HepG2 (cell line): ENCODE results near the gene TP53TG5. TPM values are rescaled to one million over a fixed set of nuclear protein-coding genes. Genes with fewer than 3 reads are reported as not detected.

Experiments used
- BCL6 ChIP-seq: IDR thresholded peaks from 2 replicates; pipeline ENCODE4 v1.6.1; 2016; ENCODE audit warnings: missing genetic modification reagents, missing compliant biosample characterization
- GABPA ChIP-seq, 2 experiments: IDR thresholded peaks; 2 replicates each; pipeline ENCODE4 v1.6.1; 2011 to 2016; ENCODE audit warnings: low read depth in 2 of 2, low read length in 1 of 2, missing biosample characterization in 1 of 2, missing genetic modification characterization in 1 of 2
- HNRNPUL1 ChIP-seq: fragments of 200-400 bp; formaldehyde crosslinking; IDR thresholded peaks from 2 replicates; pipeline ENCODE4 v1.6.1; 2017; ENCODE audit warnings: low read depth, mild to moderate bottlenecking, low read length, moderate library complexity
- MYNN ChIP-seq: sonication (generic); formaldehyde crosslinking; IDR thresholded peaks from 2 replicates; pipeline ENCODE4 v1.4.0; 2020; ENCODE audit warnings: mild to moderate bottlenecking, low read depth, missing genetic modification reagents
- MZF1 ChIP-seq: sonication (generic); formaldehyde crosslinking; IDR thresholded peaks from 2 replicates; pipeline ENCODE4 v1.8.1; 2023; ENCODE audit warnings: mild to moderate bottlenecking, missing genetic modification reagents, borderline replicate concordance
- POGZ ChIP-seq: sonication (generic); formaldehyde crosslinking; IDR thresholded peaks from 2 replicates; pipeline ENCODE4 v1.4.0; 2020; ENCODE audit warnings: mild to moderate bottlenecking, missing genetic modification reagents
- SP4 ChIP-seq: sonication (generic); formaldehyde crosslinking; IDR thresholded peaks from 2 replicates; pipeline ENCODE4 v1.8.1; 2023; ENCODE audit warnings: mild to moderate bottlenecking, missing genetic modification reagents
- TARDBP ChIP-seq: sonication (generic); formaldehyde crosslinking; IDR thresholded peaks from 2 replicates; pipeline ENCODE4 v1.8.0; 2022; ENCODE audit warnings: mild to moderate bottlenecking, missing genetic modification reagents
- ZFP1 ChIP-seq: IDR thresholded peaks from 2 replicates; pipeline ENCODE4 v1.6.1; 2016
- ZFP37 ChIP-seq: sonication (generic); formaldehyde crosslinking; IDR thresholded peaks from 2 replicates; pipeline ENCODE4 v1.4.0; 2020; ENCODE audit warnings: missing genetic modification reagents, borderline replicate concordance
- ZIK1 ChIP-seq: sonication (generic); formaldehyde crosslinking; IDR thresholded peaks from 2 replicates; pipeline ENCODE4 v1.5.0; 2020; ENCODE audit warnings: mild to moderate bottlenecking, low read depth, missing genetic modification reagents, borderline replicate concordance
- ZNF256 ChIP-seq: sonication (generic); formaldehyde crosslinking; conservative IDR thresholded peaks from 2 replicates; pipeline ENCODE4 v1.4.0; 2020; ENCODE audit warnings: missing genetic modification reagents
- ZNF260 ChIP-seq: sonication (generic); formaldehyde crosslinking; IDR thresholded peaks from 2 replicates; pipeline ENCODE4 v1.4.0; 2020; ENCODE audit warnings: missing genetic modification reagents, low read depth, mild to moderate bottlenecking, borderline replicate concordance
- ZNF34 ChIP-seq: sonication (generic); formaldehyde crosslinking; IDR thresholded peaks from 2 replicates; pipeline ENCODE4 v1.4.0; 2020; ENCODE audit warnings: mild to moderate bottlenecking, missing genetic modification reagents, borderline replicate concordance
- ZNF644 ChIP-seq: IDR thresholded peaks from 2 replicates; pipeline ENCODE4 v1.6.1; 2016; ENCODE audit warnings: low read depth
- polyA plus RNA-seq, 8 experiments: library from polyadenylated mRNA; depleted of rRNA in 3 of 8; stranded (reverse) in 7 of 8; unstranded in 1 of 8; fragments of >200 nt; fragmentation: Illumina TruSeq in 4 of 8; extraction: Trizol in 4 of 8; gene quantifications; 2 replicates each; pipeline versions ENCODE4 v1.2.1 to v1.2.3, GENCODE V29; 2011 to 2016; ENCODE audit warnings: low read depth in 4 of 8, missing spikeins in 1 of 8, mixed read lengths in 1 of 8; ENCODE audit not compliant: insufficient read depth in 1 of 8
- total RNA-seq, 5 experiments: library from RNA; depleted of rRNA; stranded (reverse); fragments of >200 nt; fragmentation: Illumina TruSeq; extraction: Trizol; gene quantifications; 2 replicates each; pipeline ENCODE4 v1.2.3, GENCODE V29; 2016; ENCODE audit warnings: low read depth in 1 of 5
- TF ChIP-seq, protein P1 (sequence below): sonication (generic); IDR thresholded peaks from 2 replicates; pipeline ENCODE4 v1.6.1; 2016; ENCODE audit warnings: low read depth, borderline replicate concordance
- TF ChIP-seq, protein P2 (sequence below): sonication (generic); formaldehyde crosslinking; IDR thresholded peaks from 2 replicates; pipeline ENCODE4 v1.4.0; 2020; ENCODE audit warnings: missing genetic modification reagents; ENCODE audit errors: not compliant biosample characterization
- TF ChIP-seq, protein P3 (sequence below): IDR thresholded peaks from 2 replicates; pipeline ENCODE4 v1.6.1; 2016; ENCODE audit warnings: control low read depth
- TF ChIP-seq, protein P4 (sequence below): sonication (generic); formaldehyde crosslinking; IDR thresholded peaks from 2 replicates; pipeline ENCODE4 v1.5.0; 2020; ENCODE audit warnings: mild to moderate bottlenecking, missing genetic modification reagents, moderate library complexity
- TF ChIP-seq, protein P5 (sequence below): IDR thresholded peaks from 2 replicates; pipeline ENCODE4 v1.6.1; 2016; ENCODE audit warnings: mild to moderate bottlenecking
- TF ChIP-seq, protein P6 (sequence below): sonication (generic); formaldehyde crosslinking; IDR thresholded peaks from 2 replicates; pipeline ENCODE4 v1.4.0; 2020; ENCODE audit warnings: missing genetic modification reagents, borderline replicate concordance

TP53TG5 gene
- total and polyA plus RNA-seq, 2 of the 13 experiments (the other 11 are each of a cell fraction or from before 2014, with no cell fraction given), result 0.11 TPM; not detected in 1

DNA sequence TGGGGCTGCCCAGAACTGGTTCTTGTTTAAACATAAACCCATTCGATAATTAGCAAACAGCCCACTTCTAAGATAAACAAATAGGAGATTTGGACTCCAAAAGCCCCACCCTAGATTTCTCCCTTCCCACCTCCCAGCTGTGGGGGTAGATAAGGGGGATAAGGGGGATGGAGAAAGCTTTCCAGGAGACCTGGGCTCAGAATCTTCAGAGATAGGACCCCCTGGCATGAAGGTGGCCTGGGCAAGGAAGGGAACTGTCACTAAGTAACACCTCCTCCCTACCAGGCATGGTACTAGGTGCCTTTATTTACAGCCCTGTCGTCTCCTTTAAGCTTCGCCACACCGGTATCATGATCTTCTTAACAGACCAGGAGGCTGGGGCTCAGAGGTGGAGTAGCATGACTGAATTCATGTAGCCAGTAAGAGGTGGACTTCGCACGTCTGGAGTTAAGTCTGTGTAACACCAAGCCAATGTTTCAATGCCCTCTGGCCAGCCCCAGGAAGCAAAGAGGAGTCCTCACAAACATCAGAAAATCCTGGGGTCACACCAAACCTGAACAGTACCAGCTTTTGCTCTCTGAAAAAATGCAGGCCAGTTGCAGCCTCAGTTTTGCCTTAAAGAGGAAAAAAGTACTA lies 34.5 kb downstream of the TP53TG5 start (continued):
- TF ChIP-seq ZFP1 (CRISPR knock-in tag) (no peak), BCL6 (no peak), ZNF256 (CRISPR knock-in tag) (no peak), POGZ (CRISPR knock-in tag) (no peak), MYNN (CRISPR knock-in tag) (no peak; the same call in 1 of the 2 replicates), ZNF644 (no peak), MZF1 (no peak), SP4 (CRISPR knock-in tag) (peak; percentile 57; the same call in 1 of the 2 replicates), ZFP37 (CRISPR knock-in tag) (no peak), ZNF34 (CRISPR knock-in tag) (no peak; the same call in 1 of the 2 replicates), ZIK1 (CRISPR knock-in tag) (no peak), ZNF260 (CRISPR knock-in tag) (no peak), GABPA (IDR thresholded peaks at IDR 0.05; ENCODE audit: low read depth, low read length) (no peak), GABPA (CRISPR knock-in tag; IDR thresholded peaks at IDR 0.05; ENCODE audit: low read depth) (peak; percentile 49), TARDBP (CRISPR knock-in tag) (peak; percentile 64; the same call in 1 of the 2 replicates), HNRNPUL1 (no peak)
- TF ChIP-seq, protein P1, sequence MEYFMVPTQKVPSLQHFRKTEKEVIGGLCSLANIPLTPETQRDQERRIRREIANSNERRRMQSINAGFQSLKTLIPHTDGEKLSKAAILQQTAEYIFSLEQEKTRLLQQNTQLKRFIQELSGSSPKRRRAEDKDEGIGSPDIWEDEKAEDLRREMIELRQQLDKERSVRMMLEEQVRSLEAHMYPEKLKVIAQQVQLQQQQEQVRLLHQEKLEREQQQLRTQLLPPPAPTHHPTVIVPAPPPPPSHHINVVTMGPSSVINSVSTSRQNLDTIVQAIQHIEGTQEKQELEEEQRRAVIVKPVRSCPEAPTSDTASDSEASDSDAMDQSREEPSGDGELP, result peak; percentile 75; the same call in 1 of the 2 replicates
- TF ChIP-seq, protein P2, sequence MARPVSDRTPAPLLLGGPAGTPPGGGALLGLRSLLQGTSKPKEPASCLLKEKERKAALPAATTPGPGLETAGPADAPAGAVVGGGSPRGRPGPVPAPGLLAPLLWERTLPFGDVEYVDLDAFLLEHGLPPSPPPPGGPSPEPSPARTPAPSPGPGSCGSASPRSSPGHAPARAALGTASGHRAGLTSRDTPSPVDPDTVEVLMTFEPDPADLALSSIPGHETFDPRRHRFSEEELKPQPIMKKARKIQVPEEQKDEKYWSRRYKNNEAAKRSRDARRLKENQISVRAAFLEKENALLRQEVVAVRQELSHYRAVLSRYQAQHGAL (CRISPR knock-in tag), result no peak
- TF ChIP-seq, protein P3, sequence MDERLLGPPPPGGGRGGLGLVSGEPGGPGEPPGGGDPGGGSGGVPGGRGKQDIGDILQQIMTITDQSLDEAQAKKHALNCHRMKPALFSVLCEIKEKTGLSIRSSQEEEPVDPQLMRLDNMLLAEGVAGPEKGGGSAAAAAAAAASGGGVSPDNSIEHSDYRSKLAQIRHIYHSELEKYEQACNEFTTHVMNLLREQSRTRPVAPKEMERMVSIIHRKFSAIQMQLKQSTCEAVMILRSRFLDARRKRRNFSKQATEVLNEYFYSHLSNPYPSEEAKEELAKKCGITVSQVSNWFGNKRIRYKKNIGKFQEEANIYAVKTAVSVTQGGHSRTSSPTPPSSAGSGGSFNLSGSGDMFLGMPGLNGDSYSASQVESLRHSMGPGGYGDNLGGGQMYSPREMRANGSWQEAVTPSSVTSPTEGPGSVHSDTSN (CRISPR knock-in tag), result no peak
- TF ChIP-seq, protein P4, sequence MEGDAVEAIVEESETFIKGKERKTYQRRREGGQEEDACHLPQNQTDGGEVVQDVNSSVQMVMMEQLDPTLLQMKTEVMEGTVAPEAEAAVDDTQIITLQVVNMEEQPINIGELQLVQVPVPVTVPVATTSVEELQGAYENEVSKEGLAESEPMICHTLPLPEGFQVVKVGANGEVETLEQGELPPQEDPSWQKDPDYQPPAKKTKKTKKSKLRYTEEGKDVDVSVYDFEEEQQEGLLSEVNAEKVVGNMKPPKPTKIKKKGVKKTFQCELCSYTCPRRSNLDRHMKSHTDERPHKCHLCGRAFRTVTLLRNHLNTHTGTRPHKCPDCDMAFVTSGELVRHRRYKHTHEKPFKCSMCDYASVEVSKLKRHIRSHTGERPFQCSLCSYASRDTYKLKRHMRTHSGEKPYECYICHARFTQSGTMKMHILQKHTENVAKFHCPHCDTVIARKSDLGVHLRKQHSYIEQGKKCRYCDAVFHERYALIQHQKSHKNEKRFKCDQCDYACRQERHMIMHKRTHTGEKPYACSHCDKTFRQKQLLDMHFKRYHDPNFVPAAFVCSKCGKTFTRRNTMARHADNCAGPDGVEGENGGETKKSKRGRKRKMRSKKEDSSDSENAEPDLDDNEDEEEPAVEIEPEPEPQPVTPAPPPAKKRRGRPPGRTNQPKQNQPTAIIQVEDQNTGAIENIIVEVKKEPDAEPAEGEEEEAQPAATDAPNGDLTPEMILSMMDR (CRISPR knock-in tag), result no peak
- TF ChIP-seq, protein P5, sequence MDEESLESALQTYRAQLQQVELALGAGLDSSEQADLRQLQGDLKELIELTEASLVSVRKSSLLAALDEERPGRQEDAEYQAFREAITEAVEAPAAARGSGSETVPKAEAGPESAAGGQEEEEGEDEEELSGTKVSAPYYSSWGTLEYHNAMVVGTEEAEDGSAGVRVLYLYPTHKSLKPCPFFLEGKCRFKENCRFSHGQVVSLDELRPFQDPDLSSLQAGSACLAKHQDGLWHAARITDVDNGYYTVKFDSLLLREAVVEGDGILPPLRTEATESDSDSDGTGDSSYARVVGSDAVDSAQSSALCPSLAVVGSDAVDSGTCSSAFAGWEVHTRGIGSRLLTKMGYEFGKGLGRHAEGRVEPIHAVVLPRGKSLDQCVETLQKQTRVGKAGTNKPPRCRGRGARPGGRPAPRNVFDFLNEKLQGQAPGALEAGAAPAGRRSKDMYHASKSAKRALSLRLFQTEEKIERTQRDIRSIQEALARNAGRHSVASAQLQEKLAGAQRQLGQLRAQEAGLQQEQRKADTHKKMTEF (CRISPR knock-in tag), result peak; percentile 69; the same call in 1 of the 2 replicates
- TF ChIP-seq, protein P6, sequence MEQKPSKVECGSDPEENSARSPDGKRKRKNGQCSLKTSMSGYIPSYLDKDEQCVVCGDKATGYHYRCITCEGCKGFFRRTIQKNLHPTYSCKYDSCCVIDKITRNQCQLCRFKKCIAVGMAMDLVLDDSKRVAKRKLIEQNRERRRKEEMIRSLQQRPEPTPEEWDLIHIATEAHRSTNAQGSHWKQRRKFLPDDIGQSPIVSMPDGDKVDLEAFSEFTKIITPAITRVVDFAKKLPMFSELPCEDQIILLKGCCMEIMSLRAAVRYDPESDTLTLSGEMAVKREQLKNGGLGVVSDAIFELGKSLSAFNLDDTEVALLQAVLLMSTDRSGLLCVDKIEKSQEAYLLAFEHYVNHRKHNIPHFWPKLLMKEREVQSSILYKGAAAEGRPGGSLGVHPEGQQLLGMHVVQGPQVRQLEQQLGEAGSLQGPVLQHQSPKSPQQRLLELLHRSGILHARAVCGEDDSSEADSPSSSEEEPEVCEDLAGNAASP (CRISPR knock-in tag), result no peak
